ENCODE results near the gene PRRC2C.
A peak's percentile ranks its signal among the peaks of the same experiment; 100 is the strongest.
"Not testable (repeated sequence)": the region's sequence is repeated elsewhere in the genome, so short reads cannot be mapped to it uniquely, and the experiment has no call there.

PRRC2C gene

GRCh38 chr1:171485375-171486047, at the start of gene PRRC2C:
Gene PRRC2C, plus strand, starts transcription at chr1:171485530. Its CDS starts 26,559 bp downstream, at chr1:171512089.
- DNase-seq: peak; percentile 98

GRCh38 chr1:171438441-171438840, 46.9 kb upstream of the PRRC2C start:
- DNase-seq: no peak

DNA sequence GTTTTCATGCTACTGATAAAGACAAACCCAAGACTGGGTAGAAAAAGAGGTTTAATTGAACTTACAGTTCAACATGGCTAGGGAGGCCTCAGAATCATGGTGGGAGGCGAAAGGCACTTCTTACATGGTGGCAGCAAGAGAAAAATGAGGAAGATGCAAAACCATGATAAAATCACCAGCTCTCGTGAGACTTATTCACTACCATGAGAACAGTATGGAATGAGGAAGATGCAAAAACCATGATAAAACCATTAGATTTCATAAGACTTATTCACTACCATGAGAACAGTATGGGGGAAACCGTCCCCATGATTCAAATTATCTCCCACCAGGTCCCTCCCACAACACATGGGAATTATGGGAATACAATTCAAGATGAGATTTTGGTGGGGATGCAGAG, 45.1 kb upstream of the PRRC2C start:
- not testable (repeated sequence) for DNase-seq

DNA sequence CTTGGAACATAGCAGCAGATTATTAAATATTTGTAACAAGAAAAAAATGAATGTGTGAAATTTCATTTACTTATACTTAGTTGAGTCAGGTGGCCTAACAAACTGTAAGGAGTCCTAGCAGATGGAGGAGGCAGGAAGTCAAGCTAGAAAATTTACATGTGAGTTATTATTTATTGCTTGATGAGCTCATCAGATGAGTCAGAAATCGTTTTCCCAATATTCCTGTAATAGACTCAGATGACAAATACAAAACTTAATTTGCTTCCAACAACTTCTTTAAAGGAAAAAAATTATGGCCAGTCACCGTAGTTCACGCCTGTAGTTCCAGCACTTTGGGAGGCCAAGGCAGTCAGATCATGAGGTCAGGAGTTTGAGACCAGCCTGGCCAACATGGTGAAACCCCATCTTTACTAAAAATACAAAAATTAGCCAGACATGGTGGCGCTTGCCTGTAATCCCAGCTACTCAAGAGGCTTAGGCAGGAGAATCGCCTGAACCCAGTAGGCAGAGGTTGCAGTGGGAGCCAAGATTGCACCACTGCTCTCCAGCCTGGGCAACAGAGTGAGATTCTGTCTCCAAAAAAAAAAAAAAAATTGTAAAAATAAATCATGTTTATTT, 43.9 kb upstream of the PRRC2C start:
- not testable (repeated sequence) for DNase-seq

GRCh38 chr1:171446386-171446785, 38.9 kb upstream of the PRRC2C start:
- no peak for DNase-seq

GRCh38 chr1:171455967-171456366, 29.4 kb upstream of the PRRC2C start:
- no peak for DNase-seq

- no peak for DNase-seq
Measured at GRCh38 chr1:171457412-171457811, 27.9 kb upstream of the PRRC2C start.

GRCh38 chr1:171460018-171460620, 25.2 kb upstream of the PRRC2C start:
- no peak for DNase-seq

DNA sequence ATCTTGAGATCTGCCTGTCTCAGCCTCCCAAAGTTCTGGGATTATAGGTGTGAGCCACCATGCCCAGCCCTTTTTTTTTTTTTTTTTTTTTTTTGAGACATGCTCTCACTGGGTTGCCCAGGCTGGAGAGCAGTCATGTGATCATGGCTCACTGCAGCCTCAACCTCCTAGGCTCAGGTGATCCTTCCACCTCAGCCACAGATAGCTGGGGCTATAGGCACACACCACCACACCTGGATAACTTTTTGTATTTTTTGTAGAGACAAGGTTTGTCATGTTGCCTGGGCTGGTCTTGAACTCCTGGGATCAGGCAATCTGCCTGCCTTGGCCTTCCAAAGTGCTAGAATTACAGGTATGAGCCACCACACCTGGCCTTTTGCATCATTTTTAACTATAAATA, 17.7 kb upstream of the PRRC2C start:
- DNase-seq: no peak

DNA sequence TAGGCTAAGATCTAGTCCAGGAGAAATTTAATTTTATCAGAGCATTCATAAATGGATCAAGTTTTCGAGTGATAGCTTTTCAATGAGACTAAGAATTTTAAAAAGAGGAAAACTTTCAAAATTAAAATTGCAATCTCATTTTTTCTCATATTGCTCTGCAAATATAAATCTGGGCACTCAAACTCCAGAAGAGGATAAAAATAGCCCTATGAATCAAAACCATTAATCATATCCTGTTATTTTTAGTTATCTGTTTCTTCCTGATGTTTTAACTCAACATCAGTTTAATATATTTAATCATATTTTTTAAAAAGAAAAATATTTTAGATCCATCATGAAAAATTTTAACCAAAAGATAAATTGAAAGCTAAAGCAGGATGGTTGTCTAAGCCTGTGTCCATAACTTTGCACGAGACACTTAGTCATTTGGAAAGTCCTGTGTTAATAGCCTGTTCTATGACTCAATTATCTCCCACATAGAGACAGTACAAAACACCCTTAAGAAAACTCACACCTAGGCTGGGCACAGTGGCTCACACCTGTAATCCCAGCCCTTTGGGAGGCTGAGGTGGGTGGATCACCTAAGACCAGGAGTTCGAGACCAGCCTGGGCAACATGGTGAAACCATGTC, 17.1 kb upstream of the PRRC2C start:
- DNase-seq: no peak

- no peak for DNase-seq
Measured at GRCh38 chr1:171470726-171471125, 14.6 kb upstream of the PRRC2C start.

DNA sequence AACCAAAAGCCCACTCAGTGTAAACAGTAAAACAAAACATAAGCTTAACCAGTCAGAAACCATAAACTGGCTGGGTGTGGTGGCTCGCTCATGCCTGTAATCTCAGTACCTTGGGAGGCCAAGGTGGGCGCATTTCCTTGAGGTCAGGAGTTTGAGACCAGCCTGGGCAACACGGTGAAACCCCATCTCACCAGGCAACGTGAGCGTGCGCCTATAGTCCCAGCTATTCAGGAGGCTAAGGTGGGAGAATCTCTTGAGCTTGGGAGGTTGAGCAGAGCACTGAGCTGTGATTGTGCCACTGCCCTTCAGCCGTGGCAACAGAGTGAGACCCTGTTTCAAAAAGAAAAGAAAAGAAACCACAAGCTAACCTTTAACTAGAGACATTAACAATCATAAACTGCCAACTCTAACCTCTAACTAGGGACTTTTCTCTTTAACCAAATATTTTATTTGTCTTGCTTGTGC, 13.1 kb upstream of the PRRC2C start:
- no peak for DNase-seq

- DNase-seq: no peak
Measured at GRCh38 chr1:171476829-171477228, 8.5 kb upstream of the PRRC2C start.

DNA sequence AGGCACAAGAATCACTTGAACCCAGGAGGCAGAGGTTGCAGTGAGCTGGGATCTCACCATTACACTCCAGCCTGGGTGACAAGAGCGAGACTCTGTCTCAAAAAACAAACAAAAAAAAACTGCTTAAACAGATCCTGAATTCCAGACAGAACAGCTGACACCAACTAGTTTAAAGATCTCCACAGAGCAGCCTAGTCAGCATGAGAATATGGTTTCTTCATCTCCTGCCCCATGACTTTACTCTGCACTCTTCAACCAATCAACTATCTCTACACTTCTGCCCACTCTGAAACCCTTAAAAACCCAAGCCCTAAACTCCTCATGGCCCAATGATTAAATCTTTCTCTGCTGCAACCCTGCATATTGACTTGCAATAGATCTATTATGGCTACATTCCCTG, 7.5 kb upstream of the PRRC2C start:
- no peak for DNase-seq

DNA sequence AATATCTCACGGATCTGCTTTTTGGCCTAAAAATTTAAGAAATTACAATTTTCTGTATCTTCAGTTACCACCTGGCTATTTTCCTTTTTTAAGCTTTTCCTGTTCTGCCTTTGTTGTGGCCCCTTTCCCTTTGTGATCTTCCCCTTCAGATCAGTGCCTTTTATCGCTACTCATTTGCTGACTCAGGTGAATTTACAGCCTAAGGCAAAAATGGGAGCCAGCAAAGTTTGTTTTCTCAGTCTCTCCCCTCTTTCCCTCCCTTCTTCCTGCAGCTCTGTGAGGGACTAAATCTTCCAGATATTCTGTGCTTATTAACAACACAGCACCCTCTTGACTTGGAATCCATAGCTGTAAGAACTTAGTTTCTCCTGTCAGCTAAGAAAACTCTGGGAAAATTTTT, 5.3 kb upstream of the PRRC2C start:
- no peak for DNase-seq

DNA sequence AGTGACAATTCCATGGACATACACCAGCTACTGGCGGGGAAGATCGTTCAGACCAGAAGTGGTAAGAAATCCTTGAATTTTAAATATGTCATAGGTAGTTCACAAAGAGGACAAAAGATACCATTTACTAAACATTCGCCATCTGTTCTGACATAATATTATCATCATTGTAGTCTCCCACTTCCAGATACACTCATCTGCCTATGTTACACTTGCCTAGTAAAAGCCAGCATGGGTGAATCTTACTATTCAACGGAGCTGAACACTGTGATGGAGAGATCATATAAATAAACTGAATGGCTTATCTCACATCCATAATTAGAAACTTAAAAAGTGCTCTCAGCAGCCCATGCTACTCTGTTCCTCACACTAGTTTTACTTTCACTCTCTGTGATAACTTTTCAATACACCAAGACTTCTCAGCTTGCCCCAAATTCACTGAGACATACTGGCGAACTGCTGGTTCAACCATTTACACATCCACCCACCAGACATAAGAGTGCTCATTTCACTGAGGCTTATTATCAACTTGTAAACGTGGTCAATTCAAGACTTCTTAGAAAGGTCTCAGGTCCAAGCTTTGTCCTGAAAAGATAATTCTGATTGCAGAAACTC, 463 bp upstream of the PRRC2C start:
- DNase-seq: no peak

GRCh38 chr1:171486048-171486519, 754 bp downstream of the PRRC2C start:
- DNase-seq: no peak

DNA sequence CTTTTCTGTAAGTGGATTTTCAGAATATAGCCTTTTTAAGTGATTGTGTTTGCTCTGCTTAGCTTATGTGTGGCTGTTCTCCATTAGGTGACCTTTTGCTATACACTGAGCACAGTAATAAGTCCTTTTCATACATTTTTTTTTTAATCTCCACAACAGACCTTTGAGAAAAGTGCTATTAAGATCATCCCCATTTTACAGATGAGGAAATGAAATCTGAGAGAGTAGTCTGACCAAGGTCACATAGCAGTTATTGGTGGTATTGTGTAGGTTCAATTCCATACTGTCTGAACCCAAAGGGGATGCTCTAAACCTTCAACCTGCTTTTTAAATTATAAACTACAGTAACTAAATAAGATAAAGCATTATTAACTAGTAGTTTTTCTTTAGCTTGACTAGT, 1.7 kb downstream of the PRRC2C start:
- no peak for DNase-seq

GRCh38 chr1:171488190-171488929, 3.0 kb downstream of the PRRC2C start:
- DNase-seq: no peak

- no peak for DNase-seq
Measured at GRCh38 chr1:171494076-171494475, 8.7 kb downstream of the PRRC2C start.

DNA sequence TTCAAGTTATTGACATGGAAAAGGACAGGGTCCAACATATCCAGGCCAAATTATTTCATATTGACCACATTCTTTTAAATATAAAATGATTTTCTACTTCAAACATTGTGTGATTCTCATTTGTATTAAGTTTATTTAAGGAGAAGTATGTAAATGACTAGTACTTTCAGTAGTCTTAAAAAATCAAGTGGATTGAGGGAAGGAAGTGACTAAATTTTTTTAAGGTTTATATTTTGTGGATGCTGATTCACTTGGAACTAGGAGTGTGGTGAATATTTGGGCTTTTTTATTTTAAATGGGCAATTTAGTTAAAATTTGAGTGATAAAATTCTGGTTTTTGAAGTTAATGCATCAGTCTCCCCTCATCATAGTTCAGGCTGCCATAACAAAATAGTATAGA, 10.1 kb downstream of the PRRC2C start:
- DNase-seq: no peak

GRCh38 chr1:171500304-171500703, 15.0 kb downstream of the PRRC2C start:
- DNase-seq: no peak

DNA sequence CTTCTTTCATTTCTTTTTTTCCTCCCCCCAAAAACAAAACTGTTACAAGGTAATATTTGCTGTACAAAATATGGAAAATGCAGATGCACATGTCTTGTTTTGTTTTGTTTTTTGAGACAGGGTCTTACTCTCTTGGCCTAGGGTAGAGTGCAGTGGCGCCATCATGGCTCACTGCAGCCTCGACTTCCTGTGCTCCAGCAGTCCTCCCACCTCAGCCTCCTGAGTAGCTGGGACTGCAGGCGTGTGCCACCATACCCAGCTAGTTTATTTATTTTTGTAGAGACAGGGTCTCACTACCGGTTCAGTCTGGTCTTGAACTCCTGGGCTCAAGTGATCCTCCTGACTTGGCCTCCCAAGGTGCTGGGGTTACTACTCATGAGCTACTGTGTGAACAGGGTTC, 15.5 kb downstream of the PRRC2C start:
- no peak for DNase-seq

Data from NCI-H187 treated with DMSO at 0.1 percent for 48 hours (cell line).